ENCODE results near the gene UBXN7.

GRCh38 chr3:196471551-196471950 lies 39.3 kb upstream of the UBXN7 start:
- TF ChIP-seq CTCF (conservative IDR thresholded peaks at IDR 0.05; ENCODE audit: low read depth, low read length): no peak
- TF ChIP-seq EZH2 (IDR thresholded peaks at IDR 0.05; ENCODE audit: low read length, unreplicated experiment): no peak

Data from PC-3 (cell line).